NT2/D1 (cell line): ENCODE results near the gene SETDB1.

Source experiments
- SUZ12 ChIP-seq: IDR thresholded peaks from 2 replicates; pipeline ENCODE4 v1.6.1; 2011; ENCODE audit not compliant: insufficient read length, insufficient read depth; ENCODE audit errors: extremely low read depth
- YY1 ChIP-seq: IDR thresholded peaks from 2 replicates; pipeline ENCODE4 v1.6.1; 2011; ENCODE audit not compliant: insufficient read length, insufficient read depth
- ZNF274 ChIP-seq: IDR thresholded peaks from 2 replicates; pipeline ENCODE4 v1.6.1; 2011; ENCODE audit warnings: mild to moderate bottlenecking, low read depth, low read length

- no peak for TF ChIP-seq YY1
- TF ChIP-seq ZNF274: no peak
- no peak for TF ChIP-seq SUZ12
Observed at GRCh38 chr1:150881331-150882070, 44.7 kb upstream of the SETDB1 start.
